H1 (cell line): ENCODE data around the gene ARHGEF3. TPM values are rescaled to one million over a fixed set of nuclear protein-coding genes. Genes with fewer than 3 reads are reported as not detected.

ENCODE experiments used
- CTCF ChIA-PET: fragments of 300-600 bp; sonication (Branson Sonifier 250); formaldehyde crosslinking; loops from one replicate; lab custom pipeline; 2021; ENCODE audit not compliant: partially characterized antibody; lab: Charles Lee
- POLR2A ChIA-PET: fragments of 300-600 bp; sonication (Branson Sonifier 250); formaldehyde crosslinking; loops from one replicate; lab custom pipeline; 2021; ENCODE audit warnings: inconsistent platforms; ENCODE audit not compliant: partially characterized antibody; lab: Charles Lee
- DNase-seq, 2 experiments: peaks; one replicate each; pipeline versions ENCODE4 v3.0.0 to v3.0.0-alpha.2; 2010 to 2022; ENCODE audit warnings: low spot score in 2 of 2, low read depth in 1 of 2, mixed read lengths in 1 of 2
- FAIRE-seq: peaks from 2 replicates; lab custom pipeline; 2011; peaks lifted over from hg19 to GRCh38; lab: Jason Lieb, UNC
- H2AFZ ChIP-seq: 2 replicates; pipeline ENCODE4 v1.8.1; 2012; ENCODE audit warnings: low read length, inconsistent platforms
- H2AK5ac ChIP-seq: 2 replicates; pipeline ENCODE4 v1.6.1; 2013; ENCODE audit warnings: low read depth, low read length
- H2BK120ac ChIP-seq: replicated peaks from 2 replicates; pipeline ENCODE3; 2013; ENCODE audit warnings: low read depth, low read length, inconsistent platforms
- H2BK12ac ChIP-seq: 2 replicates; pipeline ENCODE4 v1.6.1; 2013; ENCODE audit warnings: low read depth, low read length
- H2BK15ac ChIP-seq: 2 replicates; pipeline ENCODE4 v1.6.1; 2013; ENCODE audit warnings: low read length
- H2BK20ac ChIP-seq: 2 replicates; pipeline ENCODE4 v1.6.1; 2013; ENCODE audit warnings: low read length
- H2BK5ac ChIP-seq: 2 replicates; pipeline ENCODE4 v1.6.1; 2013; ENCODE audit warnings: low read depth, low read length
- H3K14ac ChIP-seq: 2 replicates; pipeline ENCODE4 v1.6.1; 2013; ENCODE audit warnings: inconsistent platforms; ENCODE audit not compliant: insufficient read length
- H3K18ac ChIP-seq: 2 replicates; pipeline ENCODE4 v1.6.1; 2013; ENCODE audit warnings: low read length; ENCODE audit errors: extremely low read depth
- H3K23ac ChIP-seq: 2 replicates; pipeline ENCODE4 v1.6.1; 2013; ENCODE audit warnings: inconsistent platforms; ENCODE audit not compliant: insufficient read length
- H3K23me2 ChIP-seq: 2 replicates; pipeline ENCODE4 v1.6.1; 2013; ENCODE audit warnings: low read depth, low read length
- H3K27ac ChIP-seq: 2 replicates; pipeline ENCODE4 v1.6.1; 2011; ENCODE audit warnings: low read depth, low read length, inconsistent platforms
- H3K27me3 ChIP-seq, 4 experiments: replicated peaks in 1 of 4; 1 replicate in 1 of 4; 2 replicates in 3 of 4; pipeline versions ENCODE4 v1.6.1 to v1.8.1; 2011 to 2013; ENCODE audit warnings: low read length in 3 of 4, mild to moderate bottlenecking in 3 of 4, inconsistent platforms in 2 of 4, mixed read lengths in 2 of 4, moderate library complexity in 1 of 4; ENCODE audit not compliant: control insufficient read depth in 3 of 4, insufficient read depth in 3 of 4; ENCODE audit errors: extremely low read depth in 1 of 4
- H3K36me3 ChIP-seq, 4 experiments: 2 replicates each; pipeline versions ENCODE4 v1.6.1 to v1.8.1; 2011 to 2013; ENCODE audit warnings: mild to moderate bottlenecking in 4 of 4, low read length in 3 of 4, moderate library complexity in 2 of 4, control low read depth in 1 of 4, inconsistent platforms in 1 of 4; ENCODE audit not compliant: insufficient read depth in 4 of 4, control insufficient read depth in 2 of 4
- H3K4ac ChIP-seq: replicated peaks from 2 replicates; pipeline ENCODE3; 2013; ENCODE audit warnings: low read length, low read depth, mixed read lengths, inconsistent platforms; ENCODE audit not compliant: insufficient read length
- H3K4me1 ChIP-seq, 4 experiments: replicated peaks in 1 of 4; 1 replicate in 1 of 4; 2 replicates in 3 of 4; pipeline versions ENCODE4 v1.6.1 to v1.8.1; 2011 to 2013; ENCODE audit warnings: low read length in 3 of 4, inconsistent platforms in 2 of 4, mixed read lengths in 1 of 4; ENCODE audit not compliant: insufficient read depth in 4 of 4, control insufficient read depth in 3 of 4
- H3K4me2 ChIP-seq, 2 experiments: 2 replicates each; pipeline versions ENCODE4 v1.6.1 to v1.8.1; 2011 to 2013; ENCODE audit warnings: low read depth in 2 of 2, low read length in 2 of 2, control low read depth in 1 of 2, inconsistent platforms in 1 of 2, mild to moderate bottlenecking in 1 of 2; ENCODE audit not compliant: insufficient read depth in 1 of 2
- H3K4me3 ChIP-seq, 4 experiments: fragments of 200-600, 300-600 bp in 1 of 4; sonication (generic), shearing (Covaris generic), sonication (Bioruptor Twin) in 1 of 4; 2 replicates each; pipeline versions ENCODE4 v1.5.1 to v1.8.1; 2011 to 2016; ENCODE audit warnings: low read length in 4 of 4, low read depth in 3 of 4, control low read depth in 2 of 4, inconsistent platforms in 2 of 4, mild to moderate bottlenecking in 2 of 4, mixed read lengths in 1 of 4, moderate library complexity in 1 of 4; ENCODE audit not compliant: insufficient read depth in 2 of 4; ENCODE audit errors: extremely low read depth in 1 of 4
- H3K56ac ChIP-seq: replicated peaks from 2 replicates; pipeline ENCODE3; 2013; ENCODE audit warnings: low read depth, mild to moderate bottlenecking, mixed read lengths, low read length, inconsistent platforms; ENCODE audit not compliant: insufficient read length
- H3K79me1 ChIP-seq: 2 replicates; pipeline ENCODE4 v1.6.1; 2013; ENCODE audit warnings: low read depth, low read length, control low read depth
- H3K79me2 ChIP-seq, 2 experiments: 2 replicates each; pipeline versions ENCODE4 v1.6.1 to v1.8.1; 2012 to 2013; ENCODE audit warnings: low read length in 2 of 2, mild to moderate bottlenecking in 2 of 2, inconsistent platforms in 1 of 2; ENCODE audit not compliant: insufficient read depth in 2 of 2, control insufficient read depth in 1 of 2
- H3K9ac ChIP-seq, 4 experiments: replicated peaks in 1 of 4; 1 replicate in 1 of 4; 2 replicates in 3 of 4; pipeline versions ENCODE4 v1.6.1 to v1.8.1; 2011 to 2013; ENCODE audit warnings: low read depth in 3 of 4, low read length in 3 of 4, control low read depth in 2 of 4, mild to moderate bottlenecking in 2 of 4, moderate library complexity in 2 of 4, inconsistent platforms in 1 of 4; ENCODE audit errors: extremely low read depth in 1 of 4
- H3K9me3 ChIP-seq, 2 experiments: 2 replicates each; pipeline versions ENCODE4 v1.6.1 to v1.8.1; 2012 to 2013; ENCODE audit warnings: mild to moderate bottlenecking in 2 of 2, moderate library complexity in 2 of 2, control low read depth in 1 of 2, inconsistent platforms in 1 of 2, low read depth in 1 of 2, low read length in 1 of 2, mixed read lengths in 1 of 2; ENCODE audit not compliant: insufficient read depth in 2 of 2
- H4K20me1 ChIP-seq, 2 experiments: replicated peaks in 1 of 2; 2 replicates each; pipeline versions ENCODE3 to v1.8.1; 2011 to 2013; ENCODE audit warnings: inconsistent platforms in 2 of 2, low read length in 2 of 2, mild to moderate bottlenecking in 1 of 2; ENCODE audit not compliant: insufficient read depth in 2 of 2, control insufficient read depth in 1 of 2
- H4K5ac ChIP-seq: 2 replicates; pipeline ENCODE4 v1.6.1; 2013; ENCODE audit warnings: low read length, low read depth, mixed read lengths, inconsistent platforms; ENCODE audit not compliant: insufficient read length
- H4K8ac ChIP-seq: 2 replicates; pipeline ENCODE4 v1.8.0; 2013; ENCODE audit warnings: mild to moderate bottlenecking, moderate library complexity, low read length, inconsistent platforms; ENCODE audit not compliant: insufficient read depth; ENCODE audit errors: extremely low read depth
- H4K91ac ChIP-seq: replicated peaks from 2 replicates; pipeline ENCODE3; 2013; ENCODE audit warnings: low read length, mixed read lengths, inconsistent platforms; ENCODE audit not compliant: insufficient read length
- NANOG ChIP-seq: IDR thresholded peaks from 2 replicates; pipeline ENCODE4 v1.6.1; 2011; ENCODE audit warnings: low read length, low read depth, mild to moderate bottlenecking, inconsistent platforms; ENCODE audit not compliant: insufficient read depth, poor library complexity, severe bottlenecking
- POLR2AphosphoS5 ChIP-seq: IDR thresholded peaks from 2 replicates; pipeline ENCODE4 v1.6.1; 2011; ENCODE audit warnings: low read depth, low read length
- SIRT6 ChIP-seq: IDR thresholded peaks from one replicate; pipeline ENCODE4 v1.7.1; 2012; ENCODE audit warnings: low read length, inconsistent platforms
- TAF7 ChIP-seq: optimal IDR thresholded peaks from 2 replicates; pipeline ENCODE3; 2011; ENCODE audit warnings: low read depth, mild to moderate bottlenecking, inconsistent platforms, low read length, moderate library complexity, borderline replicate concordance
- WGBS, 2 experiments: shearing (Covaris generic) in 1 of 2; methylation state at CpG; one replicate each; pipeline versions ENCODE4 v1.1.6 to v1.1.7; 2013 to 2015; ENCODE audit warnings: low lambda C conversion rate in 2 of 2, mixed read lengths in 2 of 2, inconsistent platforms in 1 of 2, low coverage in 1 of 2, missing lambda C conversion rate in 1 of 2; ENCODE audit not compliant: insufficient replicate concordance in 2 of 2, insufficient coverage in 1 of 2, insufficient read length in 1 of 2; ENCODE audit errors: extremely low coverage in 1 of 2, missing lambda C conversion rate in 1 of 2; 5-methylcytosine and 5-hydroxymethylcytosine counted together
- polyA plus RNA-seq, 7 experiments: library from polyadenylated mRNA; depleted of rRNA in 3 of 7; stranded (reverse) in 5 of 7; unstranded in 2 of 7; fragments of >200 nt in 5 of 7; fragments of 200-250 nt in 2 of 7; gene quantifications; 1 replicate in 5 of 7; 2 replicates in 1 of 7; 4 replicates in 1 of 7; pipeline versions ENCODE4 v1.2.1 to v1.2.3, GENCODE V29; 2011 to 2013; ENCODE audit warnings: missing spikeins in 2 of 7, mixed read lengths in 2 of 7
- total RNA-seq: library from RNA; stranded (reverse); fragmentation: NEBNext Ultra II Directional; extraction: Animal tissue kit (Norgen Biotek cat#: 25700); gene quantifications from 2 replicates; pipeline ENCODE4 v1.2.1, GENCODE V29; 2021

ARHGEF3 gene
- total and polyA plus RNA-seq, 2 of the 8 experiments (the other 6 are each of a cell fraction or from before 2014, with no cell fraction given), result 2.8 to 6.0 TPM

DNA sequence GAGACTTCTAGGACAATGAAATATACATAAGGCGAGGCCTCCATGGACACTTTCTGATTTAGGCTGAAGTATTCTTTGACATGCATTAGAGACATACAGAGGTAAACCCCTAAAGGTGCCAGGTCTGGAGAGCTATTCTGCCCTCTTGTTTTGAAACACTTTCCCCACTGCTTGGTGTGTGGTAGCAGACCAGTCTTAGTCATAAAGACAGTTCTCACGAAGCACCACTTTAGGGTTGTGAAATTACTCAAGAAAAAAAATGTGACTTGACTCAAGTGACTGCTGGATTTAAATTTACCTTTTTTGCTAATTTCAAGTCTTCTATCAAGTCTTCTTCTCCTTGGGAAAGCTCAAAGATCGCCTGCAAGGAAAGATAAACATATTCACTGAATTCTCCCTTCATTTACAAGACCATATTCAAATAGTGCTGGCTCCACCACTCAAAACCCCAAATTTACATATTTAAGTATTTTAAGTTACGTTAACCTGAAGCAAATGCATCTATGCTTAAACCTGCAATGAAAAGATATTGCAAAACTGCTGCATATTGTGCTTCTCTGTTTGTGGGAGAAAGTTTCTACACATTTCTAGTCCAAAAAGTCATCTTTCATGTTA lies 48.4 kb downstream of the ARHGEF3 start:
- H3K79me2 ChIP-seq, result no peaks in the 10 kb centered on the region
- H3K36me3 ChIP-seq, result no peaks in the 10 kb centered on the region
- no peak overlapping the region for H3K56ac ChIP-seq
- H3K9me3 ChIP-seq, result no peaks in the 10 kb centered on the region
- no peak overlapping the region for H2BK20ac ChIP-seq
- no peak overlapping the region for H2BK12ac ChIP-seq
- TF ChIP-seq SIRT6, result no peak
- no peak for TF ChIP-seq NANOG
- no peak for TF ChIP-seq POLR2AphosphoS5
- TF ChIP-seq TAF7, result no peak
- no peak overlapping the region for H4K8ac ChIP-seq
- H3K23me2 ChIP-seq, result 0 out of 2 replicates have a peak, but pooled peaks cover 1% of the 10 kb centered on the region
- no peaks in the 10 kb centered on the region for H3K4me1 ChIP-seq
- no peak overlapping the region for H2AK5ac ChIP-seq
- H3K9ac ChIP-seq, result no peak overlapping the region
- no peak overlapping the region for H3K4ac ChIP-seq
- H3K4me2 ChIP-seq, result no peak overlapping the region
- WGBS, 2 experiments, result 55% methylated on average over 4 of the region's 4 CpGs; no CpG with 5 or more reads in 1 of the 2 experiments
- no peak overlapping the region for H3K18ac ChIP-seq
- H2BK5ac ChIP-seq, result no peak overlapping the region
- H4K91ac ChIP-seq, result no peak overlapping the region
- H2BK120ac ChIP-seq, result no peak overlapping the region
- H2BK15ac ChIP-seq, result no peak overlapping the region
- DNase-seq (no peak), FAIRE-seq (no peak)
- H4K20me1 ChIP-seq, result no peaks in the 10 kb centered on the region
- no peak overlapping the region for H3K14ac ChIP-seq
- no peak overlapping the region for H2AFZ ChIP-seq
- CTCF ChIA-PET, result interaction anchor here (1.2 kb wide), 1 partner anchor 234 kb away, joined by 3 read pairs; no protein-coding TSS in a partner anchor
- H3K23ac ChIP-seq, result no peak overlapping the region
- POLR2A ChIA-PET, result no interaction called here
- H3K4me3 ChIP-seq, result no peak overlapping the region
- H3K27me3 ChIP-seq, result no peaks in the 10 kb centered on the region
- no peak overlapping the region for H3K27ac ChIP-seq
- no peaks in the 10 kb centered on the region for H3K79me1 ChIP-seq
- H4K5ac ChIP-seq, result no peak overlapping the region
